Hematopoietic multipotent progenitor cell treated with erythropoietin and hydrocortisone succinate and interleukin-3 and kit ligand, for 8 days (in vitro differentiated cells): Measurements from ENCODE around the gene POC1A.
A peak's percentile ranks its signal among the peaks of the same experiment; 100 is the strongest.

Source experiments
- DNase-seq: peaks from one replicate; pipeline ENCODE4 v3.0.0-alpha.2; 2015

The POC1A gene

DNA sequence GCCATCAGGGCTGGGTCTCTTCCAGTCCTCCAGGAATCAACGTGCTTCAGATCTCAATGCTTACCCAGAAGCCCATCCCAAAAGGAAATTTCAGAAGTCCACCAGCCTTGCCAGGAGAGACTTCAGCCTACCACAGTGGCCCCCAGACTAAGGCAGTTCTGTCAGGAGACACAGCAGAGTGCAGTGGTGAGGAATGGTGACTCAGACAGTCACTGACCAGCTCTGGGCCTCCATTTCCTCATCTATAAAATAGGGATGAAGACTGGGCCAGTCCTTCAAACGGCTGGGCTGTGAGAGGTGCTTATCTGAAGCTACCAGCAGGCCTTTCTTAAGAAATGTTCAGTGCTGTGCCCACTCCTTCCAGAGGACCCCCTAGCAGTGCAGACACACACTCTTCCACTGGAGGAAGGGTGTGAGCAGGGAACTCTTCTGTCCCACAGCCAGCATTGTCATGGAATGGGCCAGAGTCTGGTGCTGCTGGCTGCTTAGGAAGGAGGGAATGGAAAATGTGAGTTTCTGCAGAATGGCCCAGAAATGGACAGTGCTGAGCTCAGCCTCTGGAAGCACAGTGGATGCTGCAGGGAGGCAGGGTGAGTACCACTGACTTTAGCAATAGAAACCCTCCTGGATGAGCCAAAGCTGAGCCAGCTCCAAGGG is 56.2 kb downstream of the POC1A start:
- peak; percentile 26 for DNase-seq

DNA sequence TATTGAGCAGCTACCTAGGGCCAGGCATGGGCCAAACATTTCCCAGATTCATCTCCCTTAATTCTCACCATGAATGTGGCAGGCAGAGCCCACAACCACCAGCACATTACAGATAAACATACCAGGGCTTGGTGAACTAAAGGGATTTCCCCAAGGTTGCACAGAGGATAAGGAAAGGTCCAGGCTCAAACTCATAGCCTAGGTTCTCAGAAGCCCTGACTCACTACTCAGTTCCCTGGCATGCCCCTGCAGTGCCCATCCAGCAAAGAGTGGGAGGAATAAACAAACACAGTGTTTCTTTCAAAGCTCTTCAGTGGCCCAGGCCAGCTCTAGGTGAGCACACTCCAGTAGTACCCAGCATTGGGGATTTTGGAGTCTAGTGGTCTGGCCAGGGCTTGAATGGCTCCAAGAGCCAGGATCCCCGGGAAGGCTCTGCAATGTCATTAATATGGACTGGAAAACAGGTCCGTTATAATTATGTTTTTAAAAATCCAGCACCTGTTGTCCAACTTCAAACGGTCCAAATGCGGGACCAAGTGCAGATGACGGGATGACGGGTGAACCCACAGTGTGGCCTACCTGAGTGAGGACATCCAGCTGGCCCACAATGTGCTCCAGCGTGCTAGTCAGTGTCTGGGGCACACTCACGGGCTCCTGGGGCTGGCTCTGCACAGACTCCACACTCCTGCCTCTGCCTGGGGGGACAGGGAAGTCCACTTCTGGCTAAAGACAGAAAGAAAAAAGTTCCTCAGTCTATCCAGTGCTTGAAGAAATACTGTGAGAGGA is 58.0 kb downstream of the POC1A start:
- DNase-seq = no peak

DNA sequence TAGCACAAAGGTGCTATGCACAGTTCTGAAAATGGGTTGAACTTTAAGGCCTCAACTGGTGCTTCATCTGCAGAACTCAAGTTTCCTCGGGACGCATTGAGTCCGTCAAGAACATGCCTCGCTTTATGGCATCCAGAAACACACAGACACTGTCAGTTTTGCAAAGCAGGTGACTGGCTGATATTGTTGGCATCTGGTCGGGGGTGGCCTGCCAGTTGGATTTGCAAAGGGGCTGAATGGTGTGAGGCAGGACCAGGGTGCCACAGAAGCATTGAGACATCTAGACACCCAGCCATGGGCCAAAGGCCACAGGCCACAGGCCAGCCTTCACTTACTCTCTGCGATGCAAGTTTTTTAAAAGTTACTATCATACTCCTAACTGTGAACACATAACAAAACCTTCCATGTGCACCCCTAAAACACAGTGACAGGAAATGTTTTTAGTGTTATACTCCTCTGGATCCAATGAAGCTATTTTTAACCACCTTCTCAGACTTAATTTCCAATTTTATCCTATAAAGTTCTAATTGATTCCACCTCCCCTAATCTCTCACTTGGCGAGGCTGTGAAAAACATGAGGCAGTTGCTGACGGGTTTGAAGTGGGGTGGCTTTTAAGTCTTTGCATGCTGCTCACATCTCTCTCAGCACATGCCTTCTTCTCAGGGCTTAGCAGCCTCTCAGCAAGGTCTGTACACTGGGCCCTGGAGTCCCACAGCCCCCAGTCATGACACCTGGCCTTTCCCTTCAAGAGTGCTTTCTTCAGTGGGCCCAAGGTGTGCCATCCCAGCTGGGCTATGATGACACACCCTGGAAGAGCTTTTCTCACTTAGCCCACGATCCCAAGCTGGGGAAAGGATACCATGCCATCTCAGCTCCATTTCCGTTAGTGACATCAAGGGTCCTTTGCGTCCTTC is 59.4 kb downstream of the POC1A start:
- DNase-seq = no peak

DNA sequence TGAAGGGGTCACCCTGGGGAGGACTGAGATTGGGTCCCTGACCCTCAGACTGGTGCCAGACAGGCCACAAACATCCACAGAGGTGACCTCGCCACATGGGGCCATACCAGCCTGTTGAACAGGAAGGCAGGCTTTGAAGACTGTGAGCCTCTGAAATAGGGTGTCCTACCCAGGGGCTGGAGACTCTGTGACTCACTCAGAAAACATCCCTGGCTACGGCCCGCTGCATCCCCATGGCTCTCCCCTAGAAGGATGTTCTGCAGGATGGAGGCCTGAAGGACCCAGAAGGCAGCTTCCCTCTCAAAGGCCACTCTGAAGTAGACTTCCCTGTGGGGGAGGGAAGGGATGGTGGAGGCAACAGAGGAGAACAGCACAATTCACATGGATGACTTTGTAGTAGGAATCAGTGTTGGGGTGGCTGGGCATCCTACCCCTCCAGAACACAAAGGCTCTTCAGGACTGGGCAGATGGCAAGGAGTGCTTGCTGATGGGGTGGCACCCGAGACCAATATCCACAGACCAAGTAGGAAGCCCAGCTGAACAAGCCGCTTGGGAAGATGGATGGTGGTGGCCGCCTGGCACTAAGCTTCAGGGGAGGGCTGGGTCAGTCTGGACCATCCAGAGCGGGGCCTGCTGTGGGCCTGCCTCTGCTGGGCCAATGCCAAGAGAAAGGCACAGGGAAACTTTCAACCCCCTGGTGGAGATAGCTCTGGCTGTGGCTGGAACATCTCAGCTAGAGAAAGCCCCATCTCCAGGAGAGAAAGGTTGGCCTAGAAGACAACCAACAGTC is 60.3 kb downstream of the POC1A start:
- DNase-seq = no peak

DNA sequence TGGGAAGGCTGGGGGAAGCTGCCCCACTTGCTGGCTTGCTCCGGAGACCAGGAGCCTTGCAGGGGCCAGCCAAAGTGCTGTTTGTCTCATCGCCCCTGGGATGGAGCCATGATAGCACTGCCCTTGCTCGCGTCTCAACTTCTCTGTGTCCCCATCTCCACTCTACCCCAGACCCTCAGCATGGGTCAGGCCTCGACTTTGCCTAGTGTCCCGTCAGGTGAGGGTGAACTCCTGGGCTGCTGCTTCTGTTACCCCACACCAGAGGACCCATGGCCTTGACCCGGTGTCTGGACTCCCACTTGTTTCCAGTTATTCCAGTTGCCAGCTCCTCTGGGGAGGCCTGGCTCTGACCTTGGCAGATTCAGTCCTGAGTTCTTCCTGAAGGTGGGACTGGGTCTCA is 61.3 kb downstream of the POC1A start:
- no peak for DNase-seq

DNA sequence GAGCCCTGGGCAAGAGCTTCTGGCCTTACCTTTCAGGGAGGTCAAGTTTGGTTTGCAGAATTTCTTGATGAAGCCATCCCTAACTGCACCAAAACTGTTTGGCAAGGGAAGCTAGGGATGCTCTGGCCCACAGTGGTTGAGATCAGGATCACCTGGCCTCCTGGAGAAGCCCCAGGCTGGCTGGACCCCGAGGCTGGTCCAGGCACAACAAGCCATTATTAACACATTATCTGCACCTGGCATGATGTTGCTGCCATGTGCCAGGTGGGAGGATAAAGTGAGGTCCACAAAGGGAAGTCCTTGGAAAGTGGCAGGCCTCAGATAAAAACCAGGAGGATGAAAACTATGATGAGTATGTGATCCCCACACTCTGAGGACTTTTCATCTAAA is 62.0 kb downstream of the POC1A start:
- no peak for DNase-seq

DNA sequence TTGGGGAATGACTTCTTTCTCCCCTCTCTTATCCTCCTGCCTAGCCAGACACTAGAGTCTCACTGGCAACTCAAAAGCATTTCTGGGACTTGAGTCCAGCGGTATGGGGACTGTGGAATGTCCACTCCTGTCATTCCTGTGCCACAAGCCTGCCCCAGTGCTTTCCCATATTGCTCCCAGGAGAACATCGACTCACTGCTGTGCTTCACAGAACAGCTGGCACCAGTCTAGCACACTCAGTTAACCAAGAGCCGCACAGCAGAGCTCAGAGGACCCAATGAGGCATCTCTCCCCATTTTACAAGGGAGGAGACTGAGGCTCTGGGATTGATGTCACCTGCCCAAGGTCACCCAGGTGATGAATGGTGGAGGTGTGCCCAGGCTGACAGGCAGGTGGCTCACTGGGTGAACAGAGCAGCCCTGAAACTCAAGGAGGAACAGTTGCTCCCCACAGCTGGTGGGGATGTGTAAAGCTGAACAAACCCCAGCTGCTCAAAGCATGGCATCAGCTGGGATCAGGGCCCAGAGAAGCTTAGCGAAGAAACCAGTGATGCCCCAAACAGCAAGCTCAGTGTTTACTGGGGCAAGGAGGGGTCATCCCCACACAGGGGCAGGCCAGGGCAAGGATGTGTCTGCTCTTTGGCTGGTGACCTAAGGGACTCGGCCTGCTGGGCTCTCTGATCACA is 62.5 kb downstream of the POC1A start:
- no peak for DNase-seq

DNA sequence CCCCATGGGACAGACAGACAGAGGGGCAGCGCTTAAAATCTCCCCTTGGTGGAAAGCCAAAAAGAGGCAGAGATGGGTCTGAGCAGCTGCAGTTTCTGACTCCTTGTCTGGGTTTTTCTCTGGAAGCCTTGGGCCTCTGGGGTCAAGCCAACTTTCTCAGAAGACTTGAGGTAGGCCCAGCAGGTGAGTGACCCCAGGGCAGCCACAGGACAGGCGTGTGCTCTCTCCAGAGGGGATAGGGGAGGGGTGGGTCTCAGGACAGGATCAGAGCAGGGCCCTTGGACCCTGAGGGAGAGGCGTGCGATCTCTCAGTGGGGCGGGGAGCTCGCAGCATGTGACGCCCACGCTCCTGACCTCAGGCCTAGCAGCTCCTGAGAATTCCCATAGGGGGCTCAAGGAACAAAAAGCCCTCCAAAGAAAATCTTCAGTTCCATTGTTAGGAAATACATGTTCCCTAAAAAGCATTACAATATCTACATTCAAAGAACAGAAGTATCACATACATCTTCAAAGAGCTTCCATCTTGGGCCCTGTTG is 63.2 kb downstream of the POC1A start:
- no peak for DNase-seq

DNA sequence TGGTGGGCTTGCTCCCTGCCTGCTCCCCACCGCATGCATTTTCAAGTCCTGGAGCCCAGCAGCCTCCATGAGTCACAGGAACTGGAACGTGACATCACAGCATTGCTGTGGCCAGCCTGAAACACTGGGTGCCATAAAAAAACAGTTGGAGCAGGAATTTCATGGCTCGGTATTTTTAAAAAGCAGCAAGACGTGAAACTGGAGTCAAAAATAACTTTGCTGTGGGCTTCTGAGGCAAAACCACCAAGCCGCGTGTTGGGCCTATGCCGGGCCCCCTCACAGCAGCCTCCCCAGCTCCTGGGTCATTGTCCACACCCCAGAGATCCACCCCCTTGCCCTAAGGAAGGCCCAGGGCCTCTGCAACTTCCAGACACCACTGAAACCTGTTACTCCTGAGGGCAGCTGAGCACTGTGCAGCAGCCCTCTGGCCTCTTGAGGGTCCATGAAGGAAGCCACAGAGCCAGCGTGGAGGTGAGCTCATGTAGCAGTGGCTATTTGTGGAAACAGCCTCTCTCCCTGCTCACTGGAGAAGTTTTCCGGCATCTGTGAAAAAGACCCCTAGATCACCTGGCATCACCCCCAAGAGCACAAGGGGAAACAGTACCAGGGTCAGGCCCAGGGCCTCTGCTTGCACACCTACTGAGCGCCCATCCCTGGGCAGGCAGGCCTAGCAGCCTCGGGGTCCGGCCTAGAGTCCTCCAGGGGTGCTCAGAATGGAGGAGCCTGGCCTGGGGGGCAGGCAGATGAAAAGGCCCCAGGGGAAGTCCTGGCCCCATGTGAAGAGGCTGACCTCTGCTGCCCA is 63.9 kb downstream of the POC1A start:
- no peak for DNase-seq

DNA sequence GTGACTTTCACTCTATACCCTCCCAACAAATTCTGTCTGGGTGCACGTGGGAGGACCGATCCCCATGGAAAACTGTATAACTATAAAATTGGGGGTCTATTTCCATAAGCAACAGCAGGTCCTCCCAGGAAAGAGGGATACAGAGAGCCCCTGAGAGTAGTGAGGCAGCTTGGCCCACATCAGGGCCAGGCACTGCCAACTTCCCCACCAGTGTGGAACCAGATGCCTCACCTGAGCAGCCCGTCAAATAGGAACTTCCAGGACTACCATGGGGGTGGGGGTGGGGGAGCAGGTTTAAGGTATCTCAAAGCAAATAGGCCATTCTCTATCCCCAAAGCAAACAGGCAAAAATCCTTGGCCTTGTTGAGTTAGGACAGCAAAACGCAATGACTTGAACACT is 64.5 kb downstream of the POC1A start:
- no peak for DNase-seq

DNA sequence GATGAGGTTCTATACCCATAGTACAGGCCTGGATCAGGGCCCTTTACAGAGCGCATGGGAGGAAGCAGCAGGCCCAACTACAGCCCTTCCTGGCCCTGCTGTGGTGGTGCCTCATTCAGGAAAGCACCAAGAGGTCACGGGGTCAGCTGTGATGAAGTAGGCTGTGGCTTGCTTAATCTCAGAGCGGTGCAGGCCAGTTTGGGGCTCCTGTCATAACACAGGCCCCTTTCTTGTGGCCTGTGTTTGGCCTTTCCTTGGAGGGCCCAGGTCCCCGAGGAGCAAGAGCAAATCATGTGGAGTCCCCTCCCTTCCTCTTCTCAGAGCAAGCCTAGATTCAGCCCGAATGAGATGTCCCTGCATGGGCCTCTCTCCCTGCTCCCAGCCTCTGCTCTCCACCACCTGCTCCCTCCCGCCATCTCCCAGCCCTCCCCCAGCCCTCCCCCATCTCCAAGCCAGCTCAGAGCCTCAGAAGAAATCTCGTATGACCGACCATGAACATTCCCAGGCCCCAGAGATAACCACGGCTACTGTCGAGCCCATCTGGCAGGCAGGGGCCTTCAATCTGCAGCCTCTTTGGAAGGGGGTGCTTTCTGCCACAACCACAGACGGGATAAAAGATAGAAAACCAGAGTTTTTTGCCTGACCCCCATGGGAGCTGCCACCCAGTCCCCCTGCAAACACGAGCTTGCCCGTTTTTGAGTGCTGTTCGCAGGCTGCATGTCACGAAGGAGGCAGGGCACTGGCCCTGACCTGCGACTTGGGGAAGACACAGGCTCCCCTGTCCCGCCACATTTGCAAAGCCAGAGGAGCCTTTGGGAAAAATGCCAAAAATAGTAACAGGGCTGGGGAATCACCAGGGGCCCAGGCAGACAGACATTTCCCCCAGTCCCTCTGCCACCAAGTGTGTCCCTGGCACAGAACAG is 65.5 kb downstream of the POC1A start:
- no peak for DNase-seq

DNA sequence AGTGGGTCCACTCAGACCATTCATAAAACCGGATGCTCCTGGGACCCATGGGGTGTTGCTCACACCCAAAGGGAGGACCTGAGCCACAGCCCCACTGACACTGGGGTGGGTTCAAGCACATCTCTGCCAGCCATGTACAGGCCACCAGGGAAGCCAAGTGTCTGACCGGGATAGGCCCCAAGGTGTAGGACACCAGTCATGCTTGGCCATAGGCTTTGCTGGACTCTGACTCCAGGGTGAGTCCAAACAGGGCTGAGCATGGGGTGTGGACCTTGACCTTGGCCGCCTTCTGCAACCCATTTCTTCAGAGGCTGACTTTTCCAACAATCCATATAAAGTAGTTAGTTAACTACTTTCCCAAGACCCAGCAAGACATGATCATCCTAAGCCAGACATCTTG is 66.5 kb downstream of the POC1A start:
- no peak for DNase-seq

DNA sequence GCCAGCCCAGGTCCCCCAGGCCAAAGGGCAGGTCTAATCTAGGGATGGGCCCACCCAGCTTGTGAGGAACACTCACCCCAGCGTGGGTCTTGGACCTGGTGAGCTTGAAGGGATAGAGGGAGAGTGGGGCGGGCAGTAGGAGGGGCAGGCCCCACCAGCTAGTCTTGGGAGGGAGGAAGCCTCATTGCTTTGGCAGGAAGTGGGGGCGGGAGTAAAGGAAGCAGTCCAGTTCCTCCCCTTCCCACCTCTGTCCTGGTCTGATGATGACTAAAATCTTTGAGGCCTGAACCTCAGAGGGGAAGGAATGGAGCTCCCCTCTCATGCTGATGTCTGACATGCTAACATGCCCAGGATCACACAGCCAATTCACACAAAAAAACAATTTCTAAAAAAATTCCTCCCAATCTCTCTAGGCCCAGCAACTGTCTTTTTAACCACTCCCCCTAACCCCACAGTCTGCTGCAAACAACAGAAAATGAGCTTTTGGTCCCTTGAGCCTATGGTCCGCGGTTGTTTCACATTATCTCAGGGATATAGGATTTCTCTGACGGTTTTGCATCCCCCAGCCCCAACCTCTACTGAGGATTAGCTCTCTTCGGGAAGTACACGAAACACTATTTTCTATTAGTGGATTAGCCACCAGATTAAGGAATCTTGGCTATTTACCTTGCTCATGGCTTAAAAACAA is 67.1 kb downstream of the POC1A start:
- no peak for DNase-seq

DNA sequence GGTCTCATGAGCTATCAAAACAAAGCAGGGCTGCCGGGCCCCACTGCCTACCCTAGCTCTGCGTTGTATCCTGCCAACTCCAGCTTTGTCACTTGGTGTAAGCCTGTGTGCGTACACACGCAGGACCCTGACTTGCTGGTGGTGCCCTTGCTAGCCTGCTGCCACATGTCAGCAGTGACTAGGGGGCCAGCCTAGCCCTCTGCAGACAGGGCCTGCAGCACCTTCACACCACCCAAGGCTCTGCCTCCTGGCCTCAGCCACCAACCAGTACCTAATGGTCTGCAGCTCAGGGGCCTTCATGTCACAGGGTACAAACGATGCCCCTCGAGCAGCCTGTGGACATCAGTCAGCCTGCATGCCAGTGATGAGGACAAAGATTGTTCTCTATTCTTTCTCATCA is 67.8 kb downstream of the POC1A start:
- no peak for DNase-seq

DNA sequence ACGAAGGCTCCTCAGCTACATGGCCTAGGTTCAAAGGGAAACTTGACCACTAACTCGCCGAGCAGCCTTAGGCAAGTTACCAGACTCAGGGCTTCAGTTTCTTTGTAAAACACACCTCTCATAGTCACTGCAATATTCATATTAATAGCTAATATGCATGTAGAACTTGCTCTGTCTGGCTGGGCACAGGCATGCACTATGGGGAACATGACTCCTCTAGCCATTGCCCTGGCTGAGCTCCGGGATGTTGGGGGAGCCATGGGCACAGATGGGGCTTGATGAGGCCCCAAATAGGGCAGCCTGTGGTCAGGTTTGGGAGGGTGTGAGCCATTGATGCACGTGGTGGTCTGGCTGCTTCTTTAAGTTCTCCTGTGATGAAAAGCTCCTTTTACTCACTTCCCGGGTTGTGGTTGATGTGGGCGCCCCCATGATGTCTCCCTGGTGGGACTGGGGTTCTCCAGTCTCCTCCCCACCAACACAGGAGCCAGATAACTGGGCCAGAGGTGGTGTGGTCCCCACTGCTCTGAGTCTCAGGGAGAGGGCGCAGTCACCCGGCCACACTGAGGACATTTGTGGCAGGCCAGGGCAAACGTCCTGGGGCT is 68.4 kb downstream of the POC1A start:
- no peak for DNase-seq

DNA sequence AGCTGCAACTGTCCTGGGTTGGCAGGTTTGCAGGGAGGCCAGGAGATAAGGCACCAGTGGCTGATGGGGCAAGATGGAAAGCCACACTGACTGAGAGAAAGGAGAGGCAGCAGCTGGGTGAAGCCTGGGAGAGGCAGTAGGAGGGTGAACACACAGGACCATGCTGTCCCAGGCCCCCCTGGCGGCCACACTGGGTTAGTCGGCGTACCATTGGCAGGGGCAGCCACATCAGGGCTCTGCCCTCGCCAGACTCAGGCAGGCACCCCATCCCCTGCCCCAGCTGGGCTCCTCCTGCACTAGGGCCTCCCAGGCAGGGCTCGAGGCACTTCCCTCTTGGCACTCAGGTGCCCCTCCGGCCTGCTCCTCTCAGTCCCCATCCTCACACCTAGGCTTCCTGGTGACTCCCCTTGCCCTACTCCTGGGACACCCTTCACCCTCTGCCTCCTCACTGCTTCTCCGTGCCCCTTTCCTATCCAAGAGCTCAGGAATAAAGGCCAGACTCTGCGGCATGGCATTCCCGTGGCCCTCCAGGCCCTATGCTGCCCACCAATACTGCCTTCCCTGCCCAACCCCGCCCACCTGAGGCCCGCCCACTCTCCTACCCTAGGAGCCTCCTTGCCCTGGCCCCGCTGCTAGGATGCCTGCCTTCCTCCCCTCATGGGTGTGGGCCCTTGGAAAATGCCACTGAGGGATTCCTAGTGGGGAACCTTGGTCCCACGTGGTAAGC is 69.1 kb downstream of the POC1A start:
- DNase-seq = no peak

DNA sequence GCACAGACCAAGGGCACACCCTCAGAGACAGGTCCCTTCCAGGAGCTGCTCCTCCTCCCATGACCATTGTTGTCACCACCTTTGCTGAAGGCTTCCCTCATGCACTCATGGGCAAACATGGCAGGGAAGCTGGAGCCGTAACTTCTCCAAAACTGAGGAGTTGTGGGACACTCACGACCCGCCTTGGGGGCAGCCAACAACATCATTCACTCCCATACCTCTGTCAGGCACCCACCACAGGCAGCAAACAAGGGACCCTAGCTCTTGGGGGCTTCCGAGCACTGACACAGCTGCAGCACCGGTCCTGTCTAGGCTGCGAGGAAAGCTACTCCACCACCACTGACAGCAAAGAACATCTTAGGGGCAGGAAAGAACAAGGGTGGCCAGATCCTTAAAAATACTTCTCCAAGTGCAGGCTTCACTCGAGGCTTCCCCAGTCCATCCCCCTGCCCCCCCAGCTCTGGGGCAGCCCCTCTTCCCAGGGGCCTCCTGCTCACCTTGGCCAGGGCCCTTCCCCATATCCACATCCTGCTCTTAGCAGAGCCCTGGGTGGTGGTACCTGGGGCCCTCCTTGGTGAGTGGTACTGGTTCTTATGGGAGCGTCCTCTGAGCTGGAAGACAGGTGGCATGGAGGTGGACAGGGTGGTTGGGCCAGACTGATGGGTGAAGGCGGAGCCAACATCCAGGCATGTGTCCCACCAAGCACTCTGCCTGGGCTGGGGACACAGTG is 69.8 kb downstream of the POC1A start:
- DNase-seq = no peak
